Stomach (tissue), 4 donors: ENCODE data around the gene MFF.

Experiments used
- POLR2A ChIP-seq, 4 donors: fragments of 450-650 bp; IDR thresholded peaks; one replicate each; pipeline ENCODE4 v1.6.1; 2016; ENCODE audit warnings: antibody characterized with exemption in 4 of 4, control low read depth in 2 of 4, mild to moderate bottlenecking in 1 of 4, moderate library complexity in 1 of 4
- POLR2AphosphoS5 ChIP-seq, 3 donors: sonication (generic); formaldehyde crosslinking; IDR thresholded peaks; one replicate each; pipeline ENCODE4 v1.6.1; 2016; ENCODE audit warnings: antibody characterized with exemption in 3 of 3
- TF ChIP-seq, protein P1 (sequence below), 7 experiments: fragments of 450-650 bp in 4 of 7; fragments of 200-600 bp in 3 of 7; sonication (generic) in 3 of 7; IDR thresholded peaks; one replicate each; pipeline ENCODE4 v1.5.1; 2016 to 2019; ENCODE audit warnings: antibody characterized with exemption in 7 of 7, control low read depth in 2 of 7, mild to moderate bottlenecking in 1 of 7

DNA sequence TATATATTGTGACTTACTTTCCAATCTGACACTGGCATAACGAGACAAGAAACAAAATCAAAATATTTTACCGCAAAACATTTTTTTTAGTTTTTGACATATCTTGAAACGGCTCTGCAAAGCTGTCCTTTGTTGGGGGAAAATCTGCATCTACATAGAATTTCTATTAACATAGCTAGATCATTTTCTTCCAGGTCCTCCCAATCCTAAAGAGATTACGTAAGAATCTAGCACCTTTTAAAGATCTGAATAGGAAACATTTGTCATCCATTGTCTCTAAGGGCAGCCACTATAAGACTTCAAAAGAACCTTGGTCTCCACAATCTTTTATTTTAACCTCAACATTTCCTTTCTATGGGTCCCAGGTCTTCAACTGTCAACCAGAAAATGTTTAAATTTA is 1.2 kb upstream of the MFF start:
- no peak for TF ChIP-seq POLR2AphosphoS5 (IDR thresholded peaks at IDR 0.05)
- TF ChIP-seq, protein P1, sequence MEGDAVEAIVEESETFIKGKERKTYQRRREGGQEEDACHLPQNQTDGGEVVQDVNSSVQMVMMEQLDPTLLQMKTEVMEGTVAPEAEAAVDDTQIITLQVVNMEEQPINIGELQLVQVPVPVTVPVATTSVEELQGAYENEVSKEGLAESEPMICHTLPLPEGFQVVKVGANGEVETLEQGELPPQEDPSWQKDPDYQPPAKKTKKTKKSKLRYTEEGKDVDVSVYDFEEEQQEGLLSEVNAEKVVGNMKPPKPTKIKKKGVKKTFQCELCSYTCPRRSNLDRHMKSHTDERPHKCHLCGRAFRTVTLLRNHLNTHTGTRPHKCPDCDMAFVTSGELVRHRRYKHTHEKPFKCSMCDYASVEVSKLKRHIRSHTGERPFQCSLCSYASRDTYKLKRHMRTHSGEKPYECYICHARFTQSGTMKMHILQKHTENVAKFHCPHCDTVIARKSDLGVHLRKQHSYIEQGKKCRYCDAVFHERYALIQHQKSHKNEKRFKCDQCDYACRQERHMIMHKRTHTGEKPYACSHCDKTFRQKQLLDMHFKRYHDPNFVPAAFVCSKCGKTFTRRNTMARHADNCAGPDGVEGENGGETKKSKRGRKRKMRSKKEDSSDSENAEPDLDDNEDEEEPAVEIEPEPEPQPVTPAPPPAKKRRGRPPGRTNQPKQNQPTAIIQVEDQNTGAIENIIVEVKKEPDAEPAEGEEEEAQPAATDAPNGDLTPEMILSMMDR (IDR thresholded peaks at IDR 0.05) = no peak
- TF ChIP-seq POLR2A (IDR thresholded peaks at IDR 0.05) = no peak
